Activated naive CD4-positive, alpha-beta T cell treated with anti-CD3 and anti-CD28 coated beads, Interleukin-2, amount 10 ng/mL, durations not matched to agents 5 hours and 36 hours (primary cell): ENCODE data around the gene RPS10. TPM values are rescaled to one million over a fixed set of nuclear protein-coding genes. Genes with fewer than 3 reads are reported as not detected.

ENCODE experiments used
- total RNA-seq, 2 experiments: library from RNA; stranded (reverse); gene quantifications; one replicate each; pipeline ENCODE4 v1.2.3, GENCODE V29; 2021

RPS10 gene
- total RNA-seq, result 1,000 to 10,000 TPM; 1,950 to 2,066 TPM

GRCh38 chr6:34425498-34426410 is at the start of gene RPS10:
Gene RPS10 (minus strand): TSS chr6:34426069. CDS start chr6:34425221, 848 bp downstream.

GRCh38 chr6:34465531-34466241 is 39.8 kb upstream of the RPS10 start, which contains the start of gene PACSIN1:
Gene PACSIN1 (plus strand): TSS chr6:34466076. CDS start chr6:34526306, 60,230 bp downstream.

GRCh38 chr6:34392497-34393190 is 33.2 kb downstream of the RPS10 start, which contains the start of gene NUDT3:
Gene NUDT3 (minus strand): TSS chr6:34392669. CDS start chr6:34392362, 307 bp downstream.

Other genes starting within 250 kb of the RPS10 start
- gene HMGA1, start 189.2 kb downstream of the RPS10 start, total RNA-seq, result 100 to 1,000 TPM; 276 to 281 TPM
- 10 to 100 TPM; 23.8 to 25.5 TPM for gene SMIM29, start 177.1 kb downstream of the RPS10 start, total RNA-seq
- gene NUDT3, start 33.4 kb downstream of the RPS10 start, total RNA-seq, result 10 to 100 TPM; 17.9 to 18.3 TPM
- gene PACSIN1, start 40.0 kb upstream of the RPS10 start, total RNA-seq, result 1 to 10 TPM in 1 of 2 experiments, under 1 TPM in 1; 0.78 to 1.8 TPM
- gene SPDEF, start 130.3 kb upstream of the RPS10 start, total RNA-seq, result not detected